Germinal center (tissue), 1 donor: Measurements from ENCODE around the gene APOL4.
"Not testable (repeated sequence)": the region's sequence is repeated elsewhere in the genome, so short reads cannot be mapped to it uniquely, and the experiment has no call there.

Experiments
- DNase-seq: peaks from one replicate; pipeline ENCODE4 v3.0.0; 2012; ENCODE audit warnings: mixed read lengths, low spot score

The APOL4 gene, protein sequence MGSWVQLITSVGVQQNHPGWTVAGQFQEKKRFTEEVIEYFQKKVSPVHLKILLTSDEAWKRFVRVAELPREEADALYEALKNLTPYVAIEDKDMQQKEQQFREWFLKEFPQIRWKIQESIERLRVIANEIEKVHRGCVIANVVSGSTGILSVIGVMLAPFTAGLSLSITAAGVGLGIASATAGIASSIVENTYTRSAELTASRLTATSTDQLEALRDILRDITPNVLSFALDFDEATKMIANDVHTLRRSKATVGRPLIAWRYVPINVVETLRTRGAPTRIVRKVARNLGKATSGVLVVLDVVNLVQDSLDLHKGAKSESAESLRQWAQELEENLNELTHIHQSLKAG

DNA sequence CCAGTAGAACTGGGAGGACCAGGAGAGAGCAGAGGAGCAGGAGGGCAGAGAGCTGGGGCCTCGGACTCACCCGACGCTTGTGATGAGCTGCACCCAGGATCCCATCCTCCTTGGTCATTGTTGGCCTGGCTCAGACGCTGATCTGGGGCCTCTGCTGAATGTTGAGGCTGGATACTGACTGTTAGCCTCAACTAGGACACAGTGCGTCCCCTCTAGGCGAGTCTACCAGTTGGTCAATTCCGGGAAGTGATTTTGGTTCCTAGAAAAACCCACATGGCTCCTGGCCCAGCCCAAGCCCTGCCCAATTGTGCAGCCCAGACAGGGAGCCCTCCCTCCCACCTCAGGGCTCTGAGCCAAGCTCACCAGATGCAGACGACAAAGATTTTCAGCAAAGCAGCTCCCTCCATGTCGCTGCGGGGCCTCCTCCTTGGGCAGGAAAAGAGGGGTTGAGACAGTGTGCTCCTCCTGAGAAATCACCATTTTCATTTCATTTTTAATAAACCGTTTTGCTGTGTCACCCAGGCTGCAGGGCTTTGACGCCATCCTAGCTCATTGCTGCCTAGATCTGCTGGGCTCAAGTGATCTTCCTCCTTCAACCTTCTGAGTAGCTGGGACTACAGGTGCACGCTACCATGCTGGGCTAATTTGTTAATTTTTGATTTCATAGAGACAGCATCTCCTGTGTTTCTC lies at the start of gene APOL4:
TSS of gene APOL4 (minus strand) at position 180 of the 690 bp plus-strand sequence. CDS start at position 105, 75 bp downstream.
- no peak for DNase-seq

DNA sequence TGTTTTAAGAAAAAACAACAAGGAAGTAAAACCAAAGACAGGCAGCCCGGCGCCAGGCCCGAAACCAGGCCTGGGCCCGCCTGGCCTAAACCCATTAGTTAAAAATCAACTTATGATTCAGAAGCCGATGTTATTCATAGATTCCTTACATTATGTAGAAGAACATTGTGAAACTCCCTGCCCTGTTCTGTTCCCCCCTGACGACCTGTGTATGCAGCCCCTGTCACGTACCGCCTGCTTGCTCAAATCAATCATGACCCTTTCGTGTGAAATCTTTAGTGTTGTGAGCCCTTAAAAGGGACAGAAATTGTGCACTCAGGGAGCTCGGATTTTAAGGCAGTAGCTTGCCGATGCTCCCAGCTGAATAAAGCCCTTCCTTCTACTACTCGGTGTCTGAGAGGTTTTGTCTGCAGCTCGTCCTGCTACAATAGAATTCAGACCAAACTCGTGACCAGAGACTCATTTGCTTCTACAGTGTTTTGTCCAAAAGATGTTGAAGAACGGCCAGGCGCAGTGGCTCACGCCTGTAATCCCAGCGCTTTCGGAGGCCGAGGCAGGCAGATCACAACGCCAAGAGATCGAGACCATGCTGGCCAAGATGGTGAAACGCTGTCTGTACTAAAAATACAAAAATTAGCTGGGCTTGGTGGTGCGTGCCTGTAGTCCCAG lies 48.8 kb upstream of the APOL4 start:
- DNase-seq, result not testable (repeated sequence)

- DNase-seq, result no peak
Measured at GRCh38 chr22:36249160-36249559, 47.6 kb upstream of the APOL4 start.

DNA sequence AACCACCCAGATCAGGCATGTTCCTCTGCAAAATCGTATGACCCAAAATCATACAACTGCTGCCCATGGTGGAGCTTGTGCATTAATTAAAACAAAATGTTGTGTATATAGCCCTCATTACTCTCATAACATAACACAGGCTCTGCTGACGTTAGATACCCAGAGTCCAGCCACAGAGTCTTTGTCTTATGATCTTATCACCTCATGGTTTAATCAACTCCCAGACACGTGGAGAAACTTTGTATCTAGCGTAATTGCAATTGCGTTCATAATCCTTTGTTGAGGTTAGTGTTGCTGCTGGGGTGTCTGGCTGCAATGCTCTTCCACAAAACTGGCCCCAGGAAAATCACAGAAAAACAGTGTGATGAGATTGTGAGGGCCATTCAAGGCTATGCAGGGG lies 46.3 kb upstream of the APOL4 start:
- DNase-seq, result no peak

DNA sequence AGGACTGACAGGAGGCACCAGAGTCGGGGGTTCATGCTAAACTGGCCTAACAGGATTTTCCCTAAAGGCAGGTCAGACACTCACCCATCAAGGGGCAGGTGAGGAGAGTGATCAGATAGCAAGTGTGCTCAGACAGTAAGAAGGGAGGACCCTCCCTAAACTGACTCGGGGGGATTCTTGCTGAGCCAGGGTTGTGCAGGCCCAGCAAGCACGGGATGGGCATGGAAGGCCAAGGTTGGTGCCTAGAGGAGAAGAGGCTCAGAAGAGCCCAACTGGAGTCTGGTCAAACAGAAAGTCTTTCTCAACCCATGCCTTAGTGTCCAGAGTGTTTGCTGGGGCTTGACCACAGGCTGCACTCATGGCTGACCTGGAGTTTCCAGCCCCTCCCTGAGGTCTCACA lies 45.1 kb upstream of the APOL4 start:
- no peak for DNase-seq

GRCh38 chr22:36245805-36246356 lies 44.3 kb upstream of the APOL4 start:
- no peak for DNase-seq

- DNase-seq, result no peak
Measured at GRCh38 chr22:36244522-36245391, 43.1 kb upstream of the APOL4 start.

DNA sequence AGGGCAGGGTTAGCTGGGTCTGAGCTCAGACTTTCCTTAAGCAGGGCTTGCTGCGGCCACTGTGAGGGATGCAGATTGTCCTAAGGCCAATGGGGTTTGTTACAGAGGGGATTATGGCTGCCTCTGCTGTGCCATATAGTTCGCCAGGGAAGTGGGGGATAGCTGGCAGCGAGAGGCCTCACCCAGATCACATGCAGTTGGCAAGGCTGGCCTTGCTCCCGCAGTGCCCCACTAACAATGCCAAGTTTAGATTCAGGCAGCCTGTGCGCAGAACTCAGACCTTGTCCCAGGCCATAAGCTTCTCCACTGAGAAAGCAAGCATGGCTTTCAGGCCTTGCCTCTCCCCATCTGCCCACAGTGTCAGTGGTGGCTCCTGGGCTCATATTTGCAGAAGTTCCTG lies 42.4 kb upstream of the APOL4 start:
- DNase-seq, result no peak

GRCh38 chr22:36239401-36240171 lies 38.0 kb upstream of the APOL4 start, which contains the start of gene APOL2:
Gene APOL2, minus strand, starts transcription at chr22:36239527. Its CDS starts 6,365 bp downstream, at chr22:36233162.
- DNase-seq, result peak; percentile 90

DNA sequence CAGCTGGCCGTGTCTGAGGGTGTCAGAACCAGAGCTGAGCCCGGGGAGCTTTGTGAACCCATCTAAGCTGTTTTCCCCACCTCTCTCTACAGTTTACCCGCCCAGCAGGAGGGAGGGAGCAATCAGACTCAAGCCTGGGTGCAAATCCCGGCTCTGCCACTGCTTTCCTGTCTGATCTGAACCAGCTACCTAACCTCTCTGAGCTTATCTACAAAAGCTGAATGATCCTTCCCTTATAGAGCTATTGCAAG lies 37.5 kb upstream of the APOL4 start:
- no peak for DNase-seq

DNA sequence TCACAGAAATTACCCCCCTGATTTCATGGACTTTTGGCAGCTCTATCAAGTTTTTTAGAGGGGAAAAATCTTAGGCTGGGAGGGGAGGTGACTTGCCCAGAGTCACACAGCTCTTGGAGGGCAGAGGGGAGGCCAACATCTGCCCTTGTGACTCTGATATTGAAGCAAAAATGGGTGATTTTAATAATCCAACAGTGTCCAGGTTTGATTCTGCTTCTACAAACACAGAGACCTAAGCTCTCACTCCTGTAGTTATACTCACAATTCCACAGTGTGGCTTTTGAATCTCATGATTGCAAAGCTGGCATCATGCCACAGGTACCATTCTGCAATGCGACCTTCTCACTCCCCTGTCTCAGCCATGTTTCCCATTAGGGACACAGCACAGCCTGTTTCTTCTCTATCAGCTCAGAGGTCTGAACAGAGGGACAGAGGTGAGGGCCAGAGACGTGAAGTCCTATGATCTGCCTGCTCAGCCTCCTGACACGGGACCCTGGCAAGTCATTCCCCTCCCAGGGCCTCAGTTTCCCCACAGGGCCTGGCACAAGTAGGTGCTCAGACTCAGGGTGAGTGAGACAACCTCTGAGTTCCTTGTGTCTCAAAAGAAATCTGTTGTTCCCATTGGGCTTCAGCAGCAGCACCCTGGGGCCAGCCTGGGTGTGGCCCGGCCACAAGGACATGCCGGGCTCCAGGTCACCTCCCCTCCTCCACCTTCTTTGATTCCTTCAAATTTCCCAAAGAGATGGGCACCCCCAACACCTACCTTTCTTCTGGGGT lies 37.0 kb upstream of the APOL4 start:
- no peak for DNase-seq

- peak; percentile 33 for DNase-seq
Measured at GRCh38 chr22:36237462-36238372, 36.1 kb upstream of the APOL4 start.

- no peak for DNase-seq
Measured at GRCh38 chr22:36236388-36237319, 35.0 kb upstream of the APOL4 start.

DNA sequence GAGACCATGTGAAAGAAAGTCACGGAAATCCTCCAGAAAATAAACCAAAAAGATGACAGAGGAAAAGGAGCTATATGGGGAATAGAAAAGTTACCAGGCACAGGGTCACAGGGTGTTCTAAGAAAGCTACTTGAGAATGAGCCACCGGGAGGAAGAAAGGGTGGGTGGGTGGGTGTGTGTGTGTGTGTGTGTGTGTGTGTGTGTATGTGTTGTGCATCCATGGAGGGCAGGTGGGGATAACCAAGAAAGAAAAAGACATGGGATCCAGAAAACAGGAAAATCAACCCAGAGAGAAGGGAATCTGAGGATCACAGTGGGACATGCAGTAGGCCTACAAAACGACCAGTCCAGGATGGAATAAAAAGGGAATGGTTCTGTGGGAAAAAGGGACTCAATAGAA lies 34.0 kb upstream of the APOL4 start:
- no peak for DNase-seq

DNA sequence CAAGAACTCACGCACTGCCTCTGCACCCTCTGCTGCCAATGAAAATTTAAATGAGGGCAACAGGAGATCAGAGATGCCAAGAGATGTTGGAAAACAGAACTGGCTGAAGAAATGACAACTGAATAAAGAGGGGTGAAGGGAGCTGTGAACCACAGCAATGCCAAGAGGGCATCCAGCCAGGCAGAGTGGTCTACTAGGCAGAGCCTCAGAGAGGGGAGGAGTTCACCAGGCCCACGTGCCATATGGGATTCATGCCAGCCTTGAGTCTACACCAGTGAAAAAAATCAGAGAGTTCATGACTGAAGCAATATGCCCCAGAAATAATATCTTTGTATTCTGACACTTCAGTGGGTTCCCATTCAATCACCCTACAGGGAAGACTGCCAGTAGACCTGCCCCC lies 33.3 kb upstream of the APOL4 start:
- no peak for DNase-seq

DNA sequence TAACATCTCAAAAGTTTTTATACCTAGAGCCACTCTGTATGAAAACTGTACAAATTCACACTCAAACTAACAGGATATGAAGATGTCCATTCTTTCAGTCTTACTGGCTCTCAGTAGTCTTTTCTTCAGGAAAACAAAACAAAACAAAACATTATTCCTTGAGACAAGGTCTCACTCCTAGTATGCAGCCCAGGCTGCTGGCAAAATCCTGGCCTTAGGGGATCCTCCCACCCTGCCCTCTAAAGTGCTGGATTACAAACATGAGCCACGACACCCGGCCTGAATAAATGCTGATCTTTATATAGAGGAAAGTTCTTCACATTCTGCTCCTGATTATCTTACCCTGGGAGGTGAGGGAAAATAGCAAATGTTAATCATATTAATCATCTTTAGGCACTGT lies 32.6 kb upstream of the APOL4 start:
- DNase-seq, result no peak

DNA sequence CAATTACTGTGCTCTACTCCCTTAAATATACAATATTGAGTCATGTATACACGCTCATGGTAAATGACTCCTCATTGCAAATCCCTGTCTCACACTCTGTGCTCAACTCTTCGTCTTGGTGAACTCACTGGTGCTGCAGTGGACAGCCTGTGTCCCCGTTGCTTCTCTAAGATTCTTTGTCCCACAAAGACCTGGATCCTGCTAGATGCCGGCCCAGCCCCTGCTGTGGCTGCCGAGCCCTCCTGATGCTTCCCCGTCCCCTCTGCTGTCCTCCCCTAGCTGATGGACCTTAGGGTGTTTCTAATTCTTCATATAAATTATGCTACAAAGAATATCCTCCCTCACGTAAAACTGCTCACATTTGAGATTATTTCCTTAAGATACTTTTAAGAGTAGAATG lies 32.2 kb upstream of the APOL4 start:
- no peak for DNase-seq

- DNase-seq, result peak; percentile 56
Measured at GRCh38 chr22:36232715-36233401, 31.2 kb upstream of the APOL4 start.
